GM23248 (cell line): ENCODE measurements around the gene SRSF3.

Experiments
- EZH2 ChIP-seq: fragments of 200-600 bp; sonication (generic); IDR thresholded peaks from 2 replicates; pipeline ENCODE4 v1.6.1; 2018; ENCODE audit warnings: antibody characterized with exemption, mild to moderate bottlenecking; ENCODE audit not compliant: insufficient read depth, poor library complexity, severe bottlenecking
- EZH2phosphoT487 ChIP-seq: fragments of 200-600 bp; sonication (generic); IDR thresholded peaks from 2 replicates; pipeline ENCODE4 v1.6.1; 2018; ENCODE audit warnings: antibody characterized with exemption, moderate library complexity, mild to moderate bottlenecking, low read depth; ENCODE audit not compliant: insufficient read depth

- TF ChIP-seq EZH2phosphoT487 (no peak), EZH2 (no peak)
Measured at GRCh38 chr6:36550473-36551000, 43.6 kb upstream of the SRSF3 start.
